GM10266 (cell line): ENCODE data around the gene GABRA5.
A peak's percentile ranks its signal among the peaks of the same experiment; 100 is the strongest.

Experiments used
- DNase-seq: peaks from one replicate; pipeline ENCODE4 v3.0.0; 2012; ENCODE audit errors: extremely low spot score
- CTCF ChIP-seq: IDR thresholded peaks from 2 replicates; pipeline ENCODE4 v1.5.1; 2012; ENCODE audit warnings: mild to moderate bottlenecking, low read depth; ENCODE audit not compliant: control insufficient read depth, insufficient read depth; ENCODE audit errors: missing control alignments

The GABRA5 gene

GRCh38 chr15:26888761-26889160 is 21.9 kb downstream of the GABRA5 start:
- TF ChIP-seq CTCF, result no peak
- DNase-seq, result peak; percentile 16

- peak; percentile 55 for DNase-seq
- TF ChIP-seq CTCF, result peak; percentile 64
These were observed 22.5 kb downstream of the GABRA5 start for GRCh38 chr15:26889298-26889898.

- DNase-seq, result no peak
- no peak for TF ChIP-seq CTCF
These were observed 23.6 kb downstream of the GABRA5 start for GRCh38 chr15:26890451-26890850.

- DNase-seq, result peak; percentile 6
- no peak for TF ChIP-seq CTCF
These were observed 24.1 kb downstream of the GABRA5 start for GRCh38 chr15:26890988-26891387.

- peak; percentile 61 for TF ChIP-seq CTCF
- DNase-seq, result peak; percentile 71
These were observed 24.8 kb downstream of the GABRA5 start for GRCh38 chr15:26891448-26892181.

GRCh38 chr15:26892182-26892518 is 25.3 kb downstream of the GABRA5 start:
- no peak for TF ChIP-seq CTCF
- no peak for DNase-seq

- no peak for TF ChIP-seq CTCF
- peak; percentile 21 for DNase-seq
These were observed 25.8 kb downstream of the GABRA5 start for GRCh38 chr15:26892678-26893077.
